Hepatocyte (in vitro differentiated cells): ENCODE results near the gene ZNF771.

ENCODE experiments used
- CTCF ChIP-seq: fragments of 200-600 bp; sonication (generic); IDR thresholded peaks from 2 replicates; pipeline ENCODE4 v1.5.1; 2016; ENCODE audit warnings: antibody characterized with exemption, mild to moderate bottlenecking; ENCODE audit not compliant: poor library complexity
- EZH2 ChIP-seq: fragments of 200-600 bp; sonication (generic); IDR thresholded peaks from 2 replicates; pipeline ENCODE4 v1.6.1; 2016; ENCODE audit warnings: antibody characterized with exemption, mild to moderate bottlenecking, borderline replicate concordance

- no peak for TF ChIP-seq CTCF
- TF ChIP-seq EZH2: no peak
Observed at GRCh38 chr16:30457256-30457655, 49.9 kb downstream of the ZNF771 start.
